ENCODE measurements around the gene NLGN1. TPM values are rescaled to one million over a fixed set of nuclear protein-coding genes. Genes with fewer than 3 reads are reported as not detected.
A peak's percentile ranks its signal among the peaks of the same experiment; 100 is the strongest.

NLGN1 gene
- total RNA-seq, 1 experiment from 2014 or later, result 5.2 TPM

DNA sequence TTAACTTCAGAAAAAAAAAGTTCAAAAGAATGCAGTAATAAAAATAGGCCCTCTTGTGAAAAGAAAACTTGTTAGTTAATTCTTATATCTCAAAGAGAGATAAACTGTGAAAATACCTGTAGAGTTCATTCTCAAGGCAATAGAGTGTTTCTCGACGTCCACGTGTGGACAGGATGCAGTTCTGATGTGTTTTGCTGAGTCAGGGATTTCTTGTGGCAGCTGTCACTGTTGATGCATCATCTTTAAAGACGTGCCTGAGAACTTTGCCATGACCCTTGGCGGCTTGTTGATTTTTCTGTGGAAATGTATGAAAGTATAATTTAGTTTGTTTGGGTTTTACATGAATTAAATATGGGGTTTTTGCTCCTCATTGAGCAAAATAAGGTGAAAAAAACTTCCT, 702.2 kb downstream of the NLGN1 start:
- TF ChIP-seq CTCF (conservative IDR thresholded peaks at IDR 0.05), result no peak
- no peak for DNase-seq
- Histone ChIP-seq H2BK120ac (ENCODE audit: low read depth, low read length, poor library complexity, severe bottlenecking) (no peak overlapping the region), H3K4ac (ENCODE audit: low read depth, low read length) (no peak overlapping the region), H3K14ac (ENCODE audit: insufficient read depth, low read length) (no peak overlapping the region), H3K4me2 (ENCODE audit: insufficient read depth, insufficient read length, low read length) (no peak overlapping the region), H3K9me3 (ENCODE audit: control insufficient read depth, low read depth, low read length) (no peaks in the 10 kb centered on the region), H3K9ac (ENCODE audit: extremely low read depth, insufficient read length, low read length) (no peak overlapping the region), H3K56ac (ENCODE audit: insufficient read length, low read depth, low read length) (no peak overlapping the region), H2AFZ (ENCODE audit: low read length) (no peak overlapping the region), H2AK5ac (ENCODE audit: insufficient read length, low read length) (no peak overlapping the region), H3T11ph (ENCODE audit: low read length) (no peak overlapping the region), H2BK12ac (ENCODE audit: insufficient read length, low read depth, low read length) (no peak overlapping the region), H4K5ac (ENCODE audit: insufficient read length, low read depth, low read length) (no peak overlapping the region), H4K20me1 (ENCODE audit: control insufficient read depth, insufficient read depth, insufficient read length) (no peaks in the 10 kb centered on the region), H4K91ac (ENCODE audit: insufficient read length, low read depth, low read length) (no peak overlapping the region), H3K79me1 (ENCODE audit: insufficient read depth, low read depth, low read length, poor library complexity, severe bottlenecking) (no peaks in the 10 kb centered on the region), H2BK20ac (ENCODE audit: low read depth, low read length, poor library complexity, severe bottlenecking) (no peak overlapping the region), H3K4me1 (ENCODE audit: insufficient read depth, low read length) (peaks cover 3% of the 10 kb centered on the region; the same call in 1 of the 2 replicates), H3K79me2 (ENCODE audit: insufficient read depth, low read length) (no peaks in the 10 kb centered on the region), H3K23ac (ENCODE audit: insufficient read length, low read depth, low read length) (no peak overlapping the region), H3K23me2 (ENCODE audit: insufficient read length, low read depth, low read length, poor library complexity, severe bottlenecking) (no peaks in the 10 kb centered on the region), H2BK5ac (ENCODE audit: insufficient read length, low read length) (no peak overlapping the region), H3K18ac (ENCODE audit: insufficient read length, low read depth, low read length) (no peak overlapping the region), H3K27me3 (ENCODE audit: insufficient read depth, low read length) (no peaks in the 10 kb centered on the region), H2BK15ac (ENCODE audit: low read depth, low read length) (no peak overlapping the region), H3K27ac (ENCODE audit: insufficient read length, low read depth, low read length) (no peak overlapping the region), H4K8ac (replicated peaks; ENCODE audit: insufficient read length, low read depth, low read length) (no peak overlapping the region)
- no CpG with 5 or more reads among the region's 5 CpGs for WGBS (ENCODE audit: extremely low coverage, insufficient read length, low lambda C conversion rate)
- peaks cover 21 to 26% of the 10 kb centered on the region in 2 experiments for H3K4me1 Mint-ChIP-seq
- no peaks in the 10 kb centered on the region for H3K36me3 Mint-ChIP-seq (ENCODE audit: insufficient read depth in 1 of 3, low read depth in 3 of 3)
- no peak overlapping the region for H3K4me3 Mint-ChIP-seq
- H3K27ac Mint-ChIP-seq, result peak overlapping the region in 1 of 3 experiments; percentile 78; a peak in 2 of 7 replicates
- no peaks in the 10 kb centered on the region for H3K27me3 Mint-ChIP-seq (ENCODE audit: low read depth)
- no peaks in the 10 kb centered on the region for H3K9me3 Mint-ChIP-seq

Measured in H9 (cell line).